Endothelial cell of umbilical vein (primary cell): ENCODE measurements around the gene ZMYM1.

Source experiments
- FOS ChIP-seq: IDR thresholded peaks from 2 replicates; pipeline ENCODE4 v1.6.1; 2011; ENCODE audit warnings: mild to moderate bottlenecking, low read length, moderate library complexity, borderline replicate concordance; ENCODE audit not compliant: insufficient read depth
- TF ChIP-seq, protein P1 (sequence below), 2 donors: IDR thresholded peaks; 1 replicate in 1 of 2; 2 replicates in 1 of 2; pipeline ENCODE4 v1.5.1; 2011; ENCODE audit warnings: low read length in 2 of 2, mild to moderate bottlenecking in 2 of 2, moderate library complexity in 2 of 2, control low read depth in 1 of 2, inconsistent platforms in 1 of 2, low read depth in 1 of 2; ENCODE audit not compliant: insufficient read depth in 1 of 2; ENCODE audit errors: extremely low read depth in 1 of 2

DNA sequence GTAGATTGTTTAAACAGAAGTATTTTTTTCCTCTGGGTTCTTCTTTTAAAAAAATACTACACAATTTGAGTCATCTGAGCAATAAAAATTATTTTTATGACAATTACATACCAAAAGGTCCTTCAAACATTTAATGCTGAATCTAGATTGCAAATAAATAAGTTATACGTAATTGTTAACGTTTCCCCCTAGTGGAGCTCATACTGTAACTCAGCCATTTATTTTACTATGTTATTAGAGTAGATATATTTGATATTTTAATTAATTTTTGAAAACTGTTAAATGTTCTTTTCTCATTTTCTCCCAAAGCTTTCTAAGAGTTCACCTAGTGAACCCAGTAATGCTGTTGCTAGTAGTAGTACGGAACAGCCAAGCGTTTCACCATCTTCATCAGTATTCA, 33.5 kb downstream of the ZMYM1 start:
- TF ChIP-seq FOS: no peak
- TF ChIP-seq, protein P1, sequence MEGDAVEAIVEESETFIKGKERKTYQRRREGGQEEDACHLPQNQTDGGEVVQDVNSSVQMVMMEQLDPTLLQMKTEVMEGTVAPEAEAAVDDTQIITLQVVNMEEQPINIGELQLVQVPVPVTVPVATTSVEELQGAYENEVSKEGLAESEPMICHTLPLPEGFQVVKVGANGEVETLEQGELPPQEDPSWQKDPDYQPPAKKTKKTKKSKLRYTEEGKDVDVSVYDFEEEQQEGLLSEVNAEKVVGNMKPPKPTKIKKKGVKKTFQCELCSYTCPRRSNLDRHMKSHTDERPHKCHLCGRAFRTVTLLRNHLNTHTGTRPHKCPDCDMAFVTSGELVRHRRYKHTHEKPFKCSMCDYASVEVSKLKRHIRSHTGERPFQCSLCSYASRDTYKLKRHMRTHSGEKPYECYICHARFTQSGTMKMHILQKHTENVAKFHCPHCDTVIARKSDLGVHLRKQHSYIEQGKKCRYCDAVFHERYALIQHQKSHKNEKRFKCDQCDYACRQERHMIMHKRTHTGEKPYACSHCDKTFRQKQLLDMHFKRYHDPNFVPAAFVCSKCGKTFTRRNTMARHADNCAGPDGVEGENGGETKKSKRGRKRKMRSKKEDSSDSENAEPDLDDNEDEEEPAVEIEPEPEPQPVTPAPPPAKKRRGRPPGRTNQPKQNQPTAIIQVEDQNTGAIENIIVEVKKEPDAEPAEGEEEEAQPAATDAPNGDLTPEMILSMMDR (IDR thresholded peaks at IDR 0.05; ENCODE audit: extremely low read depth in 1 of 2, insufficient read depth in 1 of 2, low read depth in 1 of 2, low read length in 2 of 2): no peak
